Mesodermal cell (in vitro differentiated cells): ENCODE data around the gene E2F8.

Source experiments
- H3K27ac ChIP-seq: 2 replicates; pipeline ENCODE4 v1.7.0; 2013; ENCODE audit warnings: mild to moderate bottlenecking, low read depth, low read length, moderate library complexity; ENCODE audit not compliant: severe bottlenecking
- H3K36me3 ChIP-seq: 2 replicates; pipeline ENCODE4 v1.7.1; 2013; ENCODE audit warnings: mild to moderate bottlenecking, low read length, moderate library complexity; ENCODE audit not compliant: control insufficient read depth, insufficient read depth
- H3K4me1 ChIP-seq: one replicate; pipeline ENCODE4 v1.7.1; 2013; ENCODE audit warnings: mild to moderate bottlenecking, low read length; ENCODE audit not compliant: insufficient read depth, control insufficient read depth, poor library complexity, severe bottlenecking
- H3K4me3 ChIP-seq: 2 replicates; pipeline ENCODE4 v1.7.0; 2013; ENCODE audit warnings: low read length, control low read depth, mild to moderate bottlenecking; ENCODE audit not compliant: insufficient read depth, poor library complexity, severe bottlenecking; ENCODE audit errors: extremely low read depth
- H3K9me3 ChIP-seq: 2 replicates; pipeline ENCODE4 v1.7.1; 2013; ENCODE audit warnings: mild to moderate bottlenecking, low read length, moderate library complexity; ENCODE audit not compliant: control insufficient read depth
- WGBS, 2 experiments: methylation state at CpG; one replicate each; pipeline ENCODE4 v1.1.5; 2013; ENCODE audit warnings: missing lambda C conversion rate in 2 of 2; ENCODE audit not compliant: insufficient coverage in 2 of 2; 5-methylcytosine and 5-hydroxymethylcytosine counted together

The E2F8 gene

GRCh38 chr11:19187114-19187832 is 53.5 kb downstream of the E2F8 start:
- WGBS, 2 experiments, result 60 to 63% methylated on average over 4 of the region's 5 CpGs
- no peaks in the 10 kb centered on the region for H3K4me1 ChIP-seq
- no peak overlapping the region for H3K4me3 ChIP-seq
- H3K9me3 ChIP-seq, result no peaks in the 10 kb centered on the region
- H3K27ac ChIP-seq, result no peak overlapping the region
- H3K36me3 ChIP-seq, result no peaks in the 10 kb centered on the region

- Histone ChIP-seq H3K4me1 (no peaks in the 10 kb centered on the region), H3K4me3 (no peak overlapping the region), H3K27ac (no peak overlapping the region), H3K9me3 (no peaks in the 10 kb centered on the region), H3K36me3 (no peaks in the 10 kb centered on the region)
- WGBS, 2 experiments, result 75 to 84% methylated on average over 4 of the region's 6 CpGs
Observed at GRCh38 chr11:19185516-19186052, 55.2 kb downstream of the E2F8 start.

- Histone ChIP-seq H3K4me1 (no peaks in the 10 kb centered on the region), H3K36me3 (no peaks in the 10 kb centered on the region), H3K4me3 (no peak overlapping the region), H3K9me3 (no peaks in the 10 kb centered on the region), H3K27ac (no peak overlapping the region)
- WGBS, 2 experiments, result 86% methylated on average over 2 of the region's 2 CpGs; no CpG with 5 or more reads in 1 of the 2 experiments
Observed at GRCh38 chr11:19185036-19185435, 55.7 kb downstream of the E2F8 start.

GRCh38 chr11:19183646-19184045 is 57.1 kb downstream of the E2F8 start:
- Histone ChIP-seq H3K4me1 (no peaks in the 10 kb centered on the region), H3K27ac (no peak overlapping the region), H3K9me3 (no peaks in the 10 kb centered on the region), H3K36me3 (no peaks in the 10 kb centered on the region), H3K4me3 (no peak overlapping the region)
- 86 to 97% methylated on average over 5 of the region's 7 CpGs for WGBS, 2 experiments

GRCh38 chr11:19181531-19182261 is 59.0 kb downstream of the E2F8 start:
- H3K9me3 ChIP-seq, result no peaks in the 10 kb centered on the region
- no peaks in the 10 kb centered on the region for H3K36me3 ChIP-seq
- 78 to 97% methylated on average over 3 to 5 of the region's 5 CpGs for WGBS, 2 experiments
- H3K4me1 ChIP-seq, result no peaks in the 10 kb centered on the region
- H3K4me3 ChIP-seq, result no peak overlapping the region
- no peak overlapping the region for H3K27ac ChIP-seq

- Histone ChIP-seq H3K4me1 (no peaks in the 10 kb centered on the region), H3K4me3 (no peak overlapping the region), H3K9me3 (no peaks in the 10 kb centered on the region), H3K27ac (no peak overlapping the region), H3K36me3 (peaks cover 17% of the 10 kb centered on the region)
- WGBS, 2 experiments, result 60% methylated on average over 1 of the region's 2 CpGs; no CpG with 5 or more reads in 1 of the 2 experiments
Observed at GRCh38 chr11:19176629-19177186, 64.0 kb downstream of the E2F8 start.
